CD4-positive, alpha-beta T cell treated with Interleukin-4 for 1 hour (primary cell): ENCODE data around the gene DDO.

Experiments
- DNase-seq, 2 donors: peaks; one replicate each; pipeline ENCODE4 v3.0.0-alpha.2; 2020 to 2022

DDO gene, protein sequence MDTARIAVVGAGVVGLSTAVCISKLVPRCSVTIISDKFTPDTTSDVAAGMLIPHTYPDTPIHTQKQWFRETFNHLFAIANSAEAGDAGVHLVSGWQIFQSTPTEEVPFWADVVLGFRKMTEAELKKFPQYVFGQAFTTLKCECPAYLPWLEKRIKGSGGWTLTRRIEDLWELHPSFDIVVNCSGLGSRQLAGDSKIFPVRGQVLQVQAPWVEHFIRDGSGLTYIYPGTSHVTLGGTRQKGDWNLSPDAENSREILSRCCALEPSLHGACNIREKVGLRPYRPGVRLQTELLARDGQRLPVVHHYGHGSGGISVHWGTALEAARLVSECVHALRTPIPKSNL

GRCh38 chr6:110415086-110415916 lies at the start of gene DDO:
Gene DDO, minus strand, starts transcription at chr6:110415575. Its CDS starts 2,113 bp downstream, at chr6:110413462.
- peak in 1 of 2 donors; percentile 43 for DNase-seq

DNA sequence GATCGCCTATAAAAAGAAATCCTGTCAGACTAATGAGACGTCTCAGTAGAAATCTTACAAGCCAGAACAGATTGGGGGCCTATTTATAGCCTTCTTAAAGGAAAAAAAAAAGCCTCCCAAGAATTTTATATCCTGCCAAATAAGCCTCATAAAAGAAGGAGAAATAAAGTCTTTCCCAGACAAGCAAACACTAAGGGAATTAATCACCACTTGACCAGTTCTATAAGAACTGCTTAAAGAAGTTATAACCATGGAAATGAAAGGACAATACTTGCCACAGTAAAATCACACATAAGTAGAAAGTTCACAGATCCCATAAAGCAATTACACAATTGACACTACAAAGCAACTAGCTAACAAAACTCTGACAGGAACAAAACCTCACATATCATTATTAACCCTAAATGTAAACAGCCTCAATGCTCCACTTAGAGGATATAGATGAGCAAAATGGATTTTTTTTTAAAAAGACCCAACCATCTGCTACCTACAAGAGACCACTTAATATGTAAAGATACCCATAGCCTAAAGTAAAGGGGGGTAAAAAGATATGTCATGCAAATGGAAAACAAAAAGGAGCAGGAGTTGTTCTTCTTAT lies 47.6 kb upstream of the DDO start:
- DNase-seq: no peak

DNA sequence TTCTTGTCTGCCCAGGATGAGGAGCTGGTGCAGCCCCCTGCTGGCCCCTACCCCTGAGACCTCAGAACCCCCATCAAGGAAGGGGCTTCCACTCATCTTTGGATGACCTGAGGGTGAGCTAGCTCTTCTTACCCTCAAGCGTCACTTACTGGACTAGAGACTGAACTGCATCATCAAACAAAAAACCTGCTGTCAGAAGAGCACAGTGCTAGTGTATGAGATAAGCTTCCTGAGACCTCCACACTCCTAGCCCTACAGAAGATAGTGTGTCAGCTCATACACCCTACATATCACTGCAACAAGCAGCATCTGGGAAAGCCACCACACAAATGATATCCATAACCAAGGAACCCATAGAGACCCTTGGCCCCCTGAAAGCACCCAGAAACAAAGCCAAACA lies 46.0 kb upstream of the DDO start:
- DNase-seq: no peak

- DNase-seq: no peak
Measured at GRCh38 chr6:110459137-110459536, 43.8 kb upstream of the DDO start.

DNA sequence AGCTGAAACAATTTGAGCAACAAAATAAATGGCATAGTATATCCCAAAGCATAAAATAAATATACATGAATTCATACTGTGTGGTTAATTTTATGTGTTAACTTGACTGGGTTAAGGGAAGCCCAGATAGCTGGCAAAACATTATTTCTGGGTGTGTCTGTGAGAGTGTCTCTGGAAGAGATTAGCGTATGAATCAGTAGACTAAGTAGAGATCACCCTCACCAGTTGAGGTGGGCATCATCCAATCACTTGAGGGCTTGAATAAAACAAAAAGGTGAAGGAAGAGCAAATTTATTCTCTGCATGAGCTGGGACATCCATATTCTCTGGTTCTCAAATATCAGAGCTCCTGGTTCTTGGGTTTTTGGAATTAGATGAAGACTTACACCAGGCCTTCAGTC lies 43.1 kb upstream of the DDO start:
- no peak for DNase-seq

GRCh38 chr6:110457567-110458175 lies 42.3 kb upstream of the DDO start:
- peak in 1 of 2 donors; percentile 24 for DNase-seq

DNA sequence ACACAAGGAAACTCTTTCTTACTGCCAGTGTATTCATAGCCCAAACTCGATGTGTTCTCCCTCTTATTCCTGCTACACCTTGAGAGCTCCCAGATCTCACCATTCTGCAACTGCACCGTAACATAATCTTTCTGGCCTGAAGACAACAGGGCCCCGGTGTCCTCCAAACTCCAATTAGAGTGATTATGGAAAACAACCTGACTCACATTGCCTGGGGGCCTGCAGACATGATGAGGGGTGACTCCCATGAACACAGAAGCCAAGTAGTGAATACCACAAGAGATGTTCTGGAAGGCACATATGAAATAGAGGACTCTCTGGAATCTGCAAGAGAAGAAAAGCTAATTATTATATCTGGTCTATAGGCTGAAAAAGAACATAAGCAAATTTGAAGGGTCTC lies 41.3 kb upstream of the DDO start:
- DNase-seq: no peak

DNA sequence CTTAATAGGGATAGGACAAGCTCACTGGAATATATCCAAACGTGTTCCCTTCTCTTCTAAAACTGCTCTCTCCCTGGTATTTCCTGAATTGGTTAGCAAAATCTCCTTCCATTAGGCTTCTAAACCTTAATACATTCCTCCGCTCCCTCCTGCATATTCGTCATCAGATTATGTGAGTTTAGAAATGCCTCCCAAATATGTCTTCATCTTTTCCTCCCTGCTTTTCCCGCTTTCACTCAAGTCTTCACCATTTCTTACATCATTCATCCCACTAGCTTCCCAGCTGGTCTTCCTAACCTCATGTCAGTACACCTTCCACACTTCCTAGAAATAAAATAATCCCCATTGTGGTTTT lies 34.1 kb upstream of the DDO start:
- DNase-seq: no peak

DNA sequence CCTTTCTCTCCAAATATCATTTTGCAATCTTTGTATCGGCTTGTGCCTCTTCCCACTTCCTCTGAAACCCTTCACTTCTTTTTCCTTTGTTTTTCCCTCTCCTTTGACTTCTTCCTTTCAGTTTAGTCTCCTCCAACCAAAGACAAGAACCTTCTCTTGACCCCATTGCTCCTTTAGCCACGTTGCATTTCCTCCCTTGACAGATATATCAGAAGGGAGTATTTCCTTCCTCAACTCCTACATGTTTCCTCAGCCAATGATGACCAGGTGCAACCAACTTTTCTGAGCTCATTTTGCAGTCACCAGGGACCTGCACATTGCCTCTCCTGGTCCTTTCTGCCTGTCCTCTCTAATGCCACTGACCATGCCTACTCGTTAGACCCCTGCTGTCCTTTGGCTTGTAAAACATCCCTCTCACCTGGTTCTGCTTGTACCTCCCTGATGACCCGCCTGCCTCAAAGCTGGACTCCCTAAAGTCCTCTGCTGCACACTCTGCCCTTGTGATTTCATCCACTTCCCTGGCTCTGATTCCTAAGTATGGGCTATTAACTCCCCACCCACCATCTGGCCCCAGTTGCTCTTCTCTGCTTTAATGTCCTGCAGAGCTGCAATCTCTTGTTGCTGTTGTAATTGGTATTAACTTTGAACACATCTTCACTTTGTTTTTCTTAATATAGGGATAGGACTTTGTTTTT lies 33.6 kb upstream of the DDO start:
- DNase-seq: no peak

DNA sequence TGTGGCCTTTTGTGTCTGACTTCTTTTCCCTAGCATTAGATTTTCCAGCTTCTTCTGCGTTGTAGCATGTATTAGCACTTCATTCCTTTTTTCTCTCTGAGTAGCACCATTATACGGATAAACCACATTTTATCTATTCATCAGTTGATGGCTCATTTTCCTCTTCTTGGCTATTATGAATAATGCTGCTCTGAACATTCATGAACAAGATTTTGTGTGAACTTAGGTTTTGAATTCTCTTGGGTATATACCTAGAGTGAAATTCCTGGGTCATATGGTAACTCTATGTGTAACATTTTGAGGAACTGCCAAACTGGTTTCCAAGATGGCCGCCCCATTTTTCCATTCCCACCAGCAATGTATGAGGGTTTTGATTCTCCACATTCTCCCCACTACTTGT lies 32.4 kb upstream of the DDO start:
- no peak for DNase-seq

- no peak for DNase-seq
Measured at GRCh38 chr6:110446405-110446804, 31.0 kb upstream of the DDO start.

- DNase-seq: no peak
Measured at GRCh38 chr6:110440026-110440425, 24.7 kb upstream of the DDO start.

GRCh38 chr6:110439356-110439755 lies 24.0 kb upstream of the DDO start:
- DNase-seq: no peak

DNA sequence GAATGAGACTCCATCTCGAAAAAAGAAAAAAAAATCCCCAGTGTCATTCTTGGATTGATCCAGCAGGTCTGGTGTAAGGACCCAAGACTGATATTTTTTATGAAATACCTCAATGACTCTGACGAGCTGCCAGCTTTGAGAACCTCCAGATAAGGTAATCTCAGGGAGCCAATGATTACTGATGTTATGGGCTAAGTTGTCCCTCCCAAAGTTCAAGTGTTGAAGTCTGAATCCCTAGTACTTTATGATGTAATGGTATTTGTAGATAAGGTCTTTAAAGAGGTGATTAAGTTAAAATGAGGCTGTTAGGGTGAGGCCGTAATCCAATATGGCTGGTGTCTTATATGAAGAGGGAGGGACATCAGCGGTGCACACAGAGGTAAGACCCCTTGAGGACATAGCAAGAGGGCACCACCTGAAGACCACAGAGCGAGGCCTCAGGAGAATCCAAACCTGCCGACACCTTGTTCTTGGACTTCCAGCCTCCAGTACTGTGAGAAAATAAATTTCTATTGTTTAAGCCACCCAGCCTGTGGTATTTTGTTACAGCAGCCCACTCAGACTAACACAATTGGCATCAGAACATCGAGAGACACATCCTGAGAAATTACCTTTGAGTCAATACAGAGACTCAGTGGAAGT lies 19.7 kb upstream of the DDO start:
- no peak for DNase-seq

GRCh38 chr6:110432285-110432900 lies 17.0 kb upstream of the DDO start:
- no peak for DNase-seq

- no peak for DNase-seq
Measured at GRCh38 chr6:110430741-110431140, 15.4 kb upstream of the DDO start.

GRCh38 chr6:110430236-110430635 lies 14.9 kb upstream of the DDO start:
- DNase-seq: no peak

GRCh38 chr6:110428153-110428552 lies 12.8 kb upstream of the DDO start:
- DNase-seq: no peak

GRCh38 chr6:110425816-110426215 lies 10.4 kb upstream of the DDO start:
- no peak for DNase-seq

DNA sequence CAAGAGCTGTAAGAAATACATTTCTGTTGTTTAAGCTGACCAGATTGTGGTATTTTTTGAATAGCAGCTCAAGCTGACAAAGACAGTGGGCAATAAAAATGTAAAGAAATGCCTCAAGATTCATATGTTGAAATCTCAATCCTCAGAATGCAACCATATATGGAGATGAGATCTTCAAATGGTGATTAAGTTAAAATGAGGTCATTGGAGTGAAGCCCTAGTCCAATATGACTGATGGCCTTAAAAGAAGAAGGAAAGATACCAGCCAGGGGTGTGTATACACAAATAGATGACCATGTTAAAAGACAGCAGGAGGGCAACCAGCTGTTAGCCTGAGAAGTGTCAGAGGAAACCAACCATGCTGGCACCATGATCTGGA lies 7.1 kb upstream of the DDO start:
- no peak for DNase-seq

DNA sequence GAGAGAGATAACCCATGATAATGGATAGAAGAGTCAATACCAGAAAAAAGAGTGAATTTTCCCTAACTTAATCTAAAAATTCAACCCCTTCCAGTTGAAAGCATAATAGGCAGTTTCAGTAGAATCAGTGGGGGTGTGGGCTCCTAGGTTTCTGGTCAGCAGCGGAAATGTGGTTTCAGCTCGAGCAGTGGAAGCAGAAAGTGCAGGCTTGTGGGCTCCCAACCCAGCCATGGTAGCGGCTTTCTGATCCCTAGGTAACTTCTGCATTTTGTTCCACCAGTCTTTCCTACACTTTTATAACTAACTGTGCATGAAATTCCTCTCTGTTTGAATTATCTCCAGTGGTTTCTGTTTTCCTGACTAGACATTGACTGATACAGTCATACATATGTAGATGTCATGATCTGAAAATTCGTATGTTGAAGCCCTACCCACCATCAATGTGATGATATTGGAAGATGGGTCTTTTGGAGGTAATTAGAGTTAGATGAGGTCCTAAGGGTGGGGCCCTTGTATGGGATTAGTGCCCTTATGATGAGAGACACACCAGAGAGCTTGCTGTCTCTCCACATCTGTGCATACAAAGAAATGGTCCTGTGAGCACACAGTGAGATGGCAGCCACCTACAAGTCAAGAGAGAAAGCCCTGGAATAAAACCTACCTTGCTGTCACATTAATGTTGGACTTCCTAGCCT lies 6.5 kb upstream of the DDO start:
- DNase-seq: no peak
